Choroid plexus epithelial cell (primary cell): Measurements from ENCODE around the gene DSG1.
"Not testable (repeated sequence)": the region's sequence is repeated elsewhere in the genome, so short reads cannot be mapped to it uniquely, and the experiment has no call there.

Source experiments
- DNase-seq: peaks from one replicate; pipeline ENCODE4 v3.0.0-alpha.2; 2010; ENCODE audit warnings: low read depth
- H3K4me3 ChIP-seq: 2 replicates; pipeline ENCODE4 v1.5.1; 2011; ENCODE audit warnings: low read depth, mild to moderate bottlenecking, control low read depth, low read length, moderate library complexity
- TF ChIP-seq, protein P1 (sequence below): conservative IDR thresholded peaks from 2 replicates; pipeline ENCODE4 v1.5.1; 2011; ENCODE audit warnings: low read depth, mild to moderate bottlenecking, control low read depth, inconsistent platforms, low read length, moderate library complexity

DSG1 gene

DNA sequence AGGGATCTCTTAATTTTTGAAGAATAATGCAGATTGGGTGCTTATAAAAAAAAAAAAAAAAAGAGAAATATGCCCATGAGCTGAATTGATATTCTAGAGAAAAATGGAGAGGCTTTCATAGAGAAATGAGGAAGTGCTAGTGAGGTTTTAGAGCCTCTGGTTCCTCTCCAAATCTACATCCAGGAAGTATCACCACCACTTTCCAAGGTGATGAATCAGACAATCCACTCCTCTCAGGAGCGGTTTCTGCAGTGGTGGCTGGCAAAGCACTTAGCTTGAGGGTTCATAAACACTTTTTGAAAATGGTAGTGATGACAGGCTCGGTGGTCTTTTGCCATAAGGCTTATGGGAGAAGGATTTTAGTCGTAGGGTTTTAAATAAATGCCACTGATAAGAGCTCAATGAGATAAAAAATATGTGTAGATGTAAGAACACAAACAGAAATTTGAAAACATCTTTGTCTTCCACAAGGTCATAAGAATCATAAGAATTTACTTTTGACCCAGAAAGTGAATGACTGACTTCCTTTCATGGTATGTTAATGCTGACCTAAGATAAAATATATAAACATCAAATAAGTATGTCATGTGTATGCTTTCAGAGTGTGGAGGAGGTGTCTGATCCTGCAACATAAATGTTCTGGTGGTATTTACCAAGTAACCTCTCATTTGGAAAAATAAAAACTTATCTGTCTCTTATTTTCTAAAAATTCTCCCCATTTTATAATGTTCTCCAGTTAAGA is 42.1 kb upstream of the DSG1 start:
- DNase-seq: peak; percentile 38
- TF ChIP-seq, protein P1, sequence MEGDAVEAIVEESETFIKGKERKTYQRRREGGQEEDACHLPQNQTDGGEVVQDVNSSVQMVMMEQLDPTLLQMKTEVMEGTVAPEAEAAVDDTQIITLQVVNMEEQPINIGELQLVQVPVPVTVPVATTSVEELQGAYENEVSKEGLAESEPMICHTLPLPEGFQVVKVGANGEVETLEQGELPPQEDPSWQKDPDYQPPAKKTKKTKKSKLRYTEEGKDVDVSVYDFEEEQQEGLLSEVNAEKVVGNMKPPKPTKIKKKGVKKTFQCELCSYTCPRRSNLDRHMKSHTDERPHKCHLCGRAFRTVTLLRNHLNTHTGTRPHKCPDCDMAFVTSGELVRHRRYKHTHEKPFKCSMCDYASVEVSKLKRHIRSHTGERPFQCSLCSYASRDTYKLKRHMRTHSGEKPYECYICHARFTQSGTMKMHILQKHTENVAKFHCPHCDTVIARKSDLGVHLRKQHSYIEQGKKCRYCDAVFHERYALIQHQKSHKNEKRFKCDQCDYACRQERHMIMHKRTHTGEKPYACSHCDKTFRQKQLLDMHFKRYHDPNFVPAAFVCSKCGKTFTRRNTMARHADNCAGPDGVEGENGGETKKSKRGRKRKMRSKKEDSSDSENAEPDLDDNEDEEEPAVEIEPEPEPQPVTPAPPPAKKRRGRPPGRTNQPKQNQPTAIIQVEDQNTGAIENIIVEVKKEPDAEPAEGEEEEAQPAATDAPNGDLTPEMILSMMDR: no peak
- no peak overlapping the region for H3K4me3 ChIP-seq

DNA sequence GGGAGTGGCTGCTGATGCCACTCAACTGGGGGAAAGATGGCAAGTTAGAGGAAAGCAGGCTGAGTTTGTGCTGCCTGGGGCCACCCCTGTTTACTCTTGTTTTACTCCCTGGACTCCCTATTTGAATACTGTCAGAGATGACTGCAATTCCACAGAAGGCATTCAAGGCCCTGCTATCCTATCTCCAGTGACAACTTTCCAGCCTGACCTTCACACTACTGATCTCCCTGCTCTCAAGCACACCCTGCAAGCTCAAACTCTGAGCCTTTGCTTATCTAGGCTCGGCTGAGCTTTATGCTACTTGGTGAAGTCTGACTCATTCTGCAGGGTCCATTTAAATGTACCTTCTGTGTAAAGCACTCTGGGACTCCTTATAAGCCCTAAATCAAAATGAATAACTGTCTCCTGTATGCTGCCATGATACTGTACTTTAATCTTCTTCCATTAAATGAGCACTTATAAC is 39.3 kb upstream of the DSG1 start:
- TF ChIP-seq, protein P1: no peak
- DNase-seq: no peak
- H3K4me3 ChIP-seq: no peak overlapping the region

DNA sequence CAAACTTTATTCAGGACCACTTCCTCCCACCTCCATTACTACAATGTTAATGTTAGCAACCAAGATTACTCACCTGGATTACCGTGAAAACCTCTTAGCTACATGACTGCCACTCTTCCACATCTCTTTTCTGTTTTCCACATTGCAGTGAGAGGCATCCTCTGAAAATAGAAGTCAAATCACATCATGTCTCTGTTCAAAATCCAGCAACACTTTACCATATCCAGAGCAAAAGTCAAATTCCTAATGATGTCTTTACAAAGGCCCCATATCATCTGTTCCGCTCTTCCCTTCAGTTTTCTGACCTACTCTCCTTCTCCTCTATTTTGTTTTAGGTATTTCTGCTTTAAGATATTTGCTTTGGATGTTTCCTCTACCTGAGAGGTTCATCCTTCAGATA is 37.5 kb upstream of the DSG1 start:
- TF ChIP-seq, protein P1: no peak
- no peak for DNase-seq
- no peak overlapping the region for H3K4me3 ChIP-seq

DNA sequence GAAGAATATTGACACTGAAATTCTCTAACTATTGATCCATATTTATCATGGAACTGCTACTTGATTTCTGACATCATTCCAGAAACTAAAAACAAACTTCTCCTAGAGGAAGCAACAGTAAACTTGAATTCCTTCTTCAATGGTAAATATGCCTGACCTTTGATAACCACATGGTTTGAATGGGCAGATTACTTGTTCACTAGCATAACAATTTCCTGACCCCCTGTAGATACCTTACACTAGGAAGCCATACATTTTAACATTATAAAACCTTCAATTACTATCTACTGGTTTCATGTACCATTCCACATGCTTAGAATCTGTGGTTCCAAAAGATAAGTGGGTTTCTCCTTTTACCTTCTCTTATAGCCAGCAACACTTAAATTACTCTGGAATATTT is 36.5 kb upstream of the DSG1 start:
- H3K4me3 ChIP-seq: no peak overlapping the region
- no peak for DNase-seq
- TF ChIP-seq, protein P1: no peak

DNA sequence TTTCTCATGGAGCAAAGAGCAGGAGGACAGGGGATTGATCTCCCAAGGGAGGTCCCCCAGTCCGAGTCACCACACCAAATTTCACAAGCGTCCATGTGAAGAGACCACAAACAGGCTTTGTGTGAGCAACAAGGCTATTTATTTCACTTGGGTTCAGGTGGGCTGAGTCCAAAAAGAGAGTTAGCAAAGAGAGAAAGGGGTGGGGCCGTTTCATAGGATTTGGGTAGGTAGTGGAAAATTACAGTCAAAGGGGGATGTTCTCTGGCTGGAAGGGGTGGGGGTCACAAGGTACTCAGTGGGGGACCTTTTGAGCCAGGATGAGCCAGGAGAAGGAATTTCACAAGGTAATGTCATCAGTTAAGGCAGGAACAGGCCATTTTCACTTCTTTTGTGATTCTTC is 28.5 kb upstream of the DSG1 start:
- DNase-seq, H3K4me3 ChIP-seq: not testable (repeated sequence)

DNA sequence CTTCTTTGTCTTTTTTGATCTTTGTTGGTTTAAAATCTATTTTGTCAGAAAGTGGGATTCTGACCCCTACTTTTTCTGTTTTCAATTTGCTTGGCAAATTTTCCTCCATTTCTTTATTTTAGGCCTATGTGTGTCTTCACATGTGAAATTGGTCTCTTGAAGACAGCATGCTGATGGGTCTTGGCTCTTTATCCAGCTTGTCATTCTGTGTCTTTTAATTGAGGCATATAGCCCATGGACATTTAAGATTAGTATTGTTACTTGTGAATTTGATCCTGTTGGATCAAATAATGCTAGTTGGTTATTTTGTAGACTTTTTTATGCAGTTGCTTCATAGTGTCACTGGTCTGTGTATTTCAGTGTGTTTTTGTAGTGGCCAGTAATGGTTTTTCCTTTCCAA is 26.3 kb upstream of the DSG1 start:
- TF ChIP-seq, protein P1: no peak
- no peak for DNase-seq
- H3K4me3 ChIP-seq: no peak overlapping the region

DNA sequence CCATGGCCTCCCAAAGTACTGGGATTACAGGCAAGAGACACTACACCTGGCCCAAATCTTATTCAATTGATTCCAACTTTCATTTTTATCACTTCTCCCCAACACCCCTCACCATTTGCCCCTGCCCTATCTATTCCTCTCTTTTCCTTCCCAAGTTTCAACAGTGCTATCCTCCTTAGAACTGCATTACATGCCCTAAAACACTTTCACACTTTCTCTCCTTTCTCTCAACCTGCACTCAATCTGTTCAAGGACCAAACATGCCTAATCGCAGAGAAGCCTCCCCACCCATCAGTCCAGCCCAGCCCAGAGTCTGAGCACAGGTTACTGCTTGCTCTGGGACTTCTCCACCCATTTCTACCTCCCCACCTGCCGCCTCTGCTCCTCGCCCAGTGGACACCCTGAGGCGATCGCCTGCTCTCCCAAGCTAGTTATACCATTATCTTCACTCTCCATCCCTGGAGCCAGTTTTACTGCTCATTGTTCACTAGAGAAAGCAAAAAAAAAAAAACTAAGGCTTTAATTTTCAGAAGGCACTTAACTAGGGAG is 23.7 kb upstream of the DSG1 start:
- no peak overlapping the region for H3K4me3 ChIP-seq
- TF ChIP-seq, protein P1: no peak
- DNase-seq: no peak
